A549 treated with GW870086 at 1 μM for 4 hours (cell line): ENCODE measurements around the gene SLC4A3. TPM values are rescaled to one million over a fixed set of nuclear protein-coding genes. Genes with fewer than 3 reads are reported as not detected.

ENCODE experiments used
- total RNA-seq: library from RNA; stranded (reverse); fragments of 200-300 nt; extraction: Qiagen RNA extraction; gene quantifications from 5 replicates; pipeline ENCODE4 v1.2.3, GENCODE V29; 2022; ENCODE audit warnings: low read depth

The SLC4A3 gene
- 2.0 to 3.4 TPM (median 3.0 TPM) in 5 replicates for total RNA-seq

GRCh38 chr2:219627103-219628100, at the start of gene SLC4A3:
SLC4A3 (plus strand) TSS chr2:219627630; CDS start chr2:219627993, 363 bp downstream.

GRCh38 chr2:219597552-219598307, 29.7 kb upstream of the SLC4A3 start, which contains the start of gene STK11IP:
STK11IP (plus strand) TSS chr2:219597857; CDS start chr2:219598120, 263 bp downstream.

Other genes starting within 250 kb of the SLC4A3 start
- gene DNPEP, start 239.7 kb upstream of the SLC4A3 start, total RNA-seq: 54.9 to 67.6 TPM (median 60.7 TPM) in 5 replicates
- gene DES, start 209.3 kb upstream of the SLC4A3 start, total RNA-seq: 0.27 to 0.84 TPM (median 0.43 TPM) in 5 replicates
- 5.4 to 12.9 TPM (median 8.1 TPM) in 5 replicates for gene SPEG, start 192.8 kb upstream of the SLC4A3 start, total RNA-seq
- 32.5 to 37.9 TPM (median 36.2 TPM) in 5 replicates for gene GMPPA, start 128.7 kb upstream of the SLC4A3 start, total RNA-seq
- gene ASIC4, start 113.1 kb upstream of the SLC4A3 start, total RNA-seq: 0.11 to 0.15 TPM (median 0.14 TPM) in 3 of 5 replicates, not detected in the others
- 19.1 to 31.8 TPM (median 29.2 TPM) in 5 replicates for gene CHPF, start 83.8 kb upstream of the SLC4A3 start, total RNA-seq
- gene TMEM198, start 83.6 kb upstream of the SLC4A3 start, total RNA-seq: 0.55 to 1.5 TPM (median 0.94 TPM) in 5 replicates
- gene OBSL1, start 56.1 kb upstream of the SLC4A3 start, total RNA-seq: 16.6 to 22.3 TPM (median 20.4 TPM) in 5 replicates
- gene INHA, start 55.3 kb upstream of the SLC4A3 start, total RNA-seq: 0.18 to 0.47 TPM (median 0.36 TPM) in 5 replicates
- gene STK11IP, start 29.8 kb upstream of the SLC4A3 start, total RNA-seq: 14.2 to 17.9 TPM (median 17.6 TPM) in 5 replicates